HG03378 (cell line): Measurements from ENCODE around the gene GFOD1.
A peak's percentile ranks its signal among the peaks of the same experiment; 100 is the strongest.

Source experiments
- ATAC-seq: cut with Tn5 transposase; IDR thresholded peaks from one replicate; pipeline ENCODE4 v1.9.1; 2021; ENCODE audit warnings: mild to moderate bottlenecking, moderate library complexity; ENCODE audit not compliant: unreplicated experiment

The GFOD1 gene

GRCh38 chr6:13487122-13488014 lies at the start of gene GFOD1:
Gene GFOD1 (minus strand): TSS chr6:13487600. CDS start chr6:13486890, 710 bp downstream.
- ATAC-seq, result peak; percentile 67

GRCh38 chr6:13536796-13537526 lies 49.6 kb upstream of the GFOD1 start:
- ATAC-seq, result no peak

GRCh38 chr6:13535306-13535705 lies 47.9 kb upstream of the GFOD1 start:
- ATAC-seq, result no peak

- ATAC-seq, result no peak
Measured at GRCh38 chr6:13534536-13534935, 47.1 kb upstream of the GFOD1 start.

- ATAC-seq, result no peak
Measured at GRCh38 chr6:13531956-13532355, 44.6 kb upstream of the GFOD1 start.

GRCh38 chr6:13528777-13529343 lies 41.5 kb upstream of the GFOD1 start:
- ATAC-seq, result no peak

- no peak for ATAC-seq
Measured at GRCh38 chr6:13528232-13528631, 40.8 kb upstream of the GFOD1 start.

GRCh38 chr6:13527671-13528056 lies 40.3 kb upstream of the GFOD1 start:
- ATAC-seq, result no peak

- ATAC-seq, result peak; percentile 61
Measured at GRCh38 chr6:13526727-13527670, 39.6 kb upstream of the GFOD1 start.

- ATAC-seq, result no peak
Measured at GRCh38 chr6:13526357-13526726, 38.9 kb upstream of the GFOD1 start.

- no peak for ATAC-seq
Measured at GRCh38 chr6:13524801-13525508, 37.6 kb upstream of the GFOD1 start.

- no peak for ATAC-seq
Measured at GRCh38 chr6:13523826-13524622, 36.6 kb upstream of the GFOD1 start.

- ATAC-seq, result no peak
Measured at GRCh38 chr6:13522656-13523055, 35.3 kb upstream of the GFOD1 start.

- no peak for ATAC-seq
Measured at GRCh38 chr6:13519839-13520238, 32.4 kb upstream of the GFOD1 start.

GRCh38 chr6:13517116-13517515 lies 29.7 kb upstream of the GFOD1 start:
- ATAC-seq, result no peak

GRCh38 chr6:13515912-13516311 lies 28.5 kb upstream of the GFOD1 start:
- ATAC-seq, result no peak

- ATAC-seq, result no peak
Measured at GRCh38 chr6:13513626-13514502, 26.5 kb upstream of the GFOD1 start.

- no peak for ATAC-seq
Measured at GRCh38 chr6:13512900-13513299, 25.5 kb upstream of the GFOD1 start.
